ENCODE data around the gene HOXD9.

Gene HOXD9

GRCh38 chr2:176109192-176109901, 13.2 kb upstream of the HOXD9 start:
- no peak overlapping the region for H3K27ac ChIP-seq (ENCODE audit: low read depth, low read length)
- H3K9ac ChIP-seq (ENCODE audit: low read length), result peak overlapping the region; percentile 62
- peaks cover 15% of the 10 kb centered on the region for H3K4me1 ChIP-seq (ENCODE audit: insufficient read depth, low read length)
- no peaks in the 10 kb centered on the region for H3K9me3 ChIP-seq (ENCODE audit: low read length)
- H3K27me3 ChIP-seq (ENCODE audit: control insufficient read depth in 1 of 2, insufficient read depth in 2 of 2, low read length in 2 of 2), result peaks cover 39 to 83% of the 10 kb centered on the region in 2 donors
- no peaks in the 10 kb centered on the region for H3K36me3 ChIP-seq (ENCODE audit: insufficient read depth, low read length)
- peak overlapping the region; percentile 21 to 41 for H3K4me3 ChIP-seq (ENCODE audit: low read depth in 1 of 2, low read length in 2 of 2)

GRCh38 chr2:176109946-176110345, 12.6 kb upstream of the HOXD9 start:
- no peaks in the 10 kb centered on the region for H3K36me3 ChIP-seq (ENCODE audit: insufficient read depth, low read length)
- peak overlapping the region; percentile 6 for H3K9ac ChIP-seq (ENCODE audit: low read length)
- peaks cover 15% of the 10 kb centered on the region for H3K4me1 ChIP-seq (ENCODE audit: insufficient read depth, low read length)
- H3K27me3 ChIP-seq (ENCODE audit: control insufficient read depth in 1 of 2, insufficient read depth in 2 of 2, low read length in 2 of 2), result peaks cover 36 to 83% of the 10 kb centered on the region in 2 donors
- no peak overlapping the region for H3K27ac ChIP-seq (ENCODE audit: low read depth, low read length)
- H3K4me3 ChIP-seq (ENCODE audit: low read depth in 1 of 2, low read length in 2 of 2), result peak overlapping the region; percentile 39 to 41
- no peaks in the 10 kb centered on the region for H3K9me3 ChIP-seq (ENCODE audit: low read length)

DNA sequence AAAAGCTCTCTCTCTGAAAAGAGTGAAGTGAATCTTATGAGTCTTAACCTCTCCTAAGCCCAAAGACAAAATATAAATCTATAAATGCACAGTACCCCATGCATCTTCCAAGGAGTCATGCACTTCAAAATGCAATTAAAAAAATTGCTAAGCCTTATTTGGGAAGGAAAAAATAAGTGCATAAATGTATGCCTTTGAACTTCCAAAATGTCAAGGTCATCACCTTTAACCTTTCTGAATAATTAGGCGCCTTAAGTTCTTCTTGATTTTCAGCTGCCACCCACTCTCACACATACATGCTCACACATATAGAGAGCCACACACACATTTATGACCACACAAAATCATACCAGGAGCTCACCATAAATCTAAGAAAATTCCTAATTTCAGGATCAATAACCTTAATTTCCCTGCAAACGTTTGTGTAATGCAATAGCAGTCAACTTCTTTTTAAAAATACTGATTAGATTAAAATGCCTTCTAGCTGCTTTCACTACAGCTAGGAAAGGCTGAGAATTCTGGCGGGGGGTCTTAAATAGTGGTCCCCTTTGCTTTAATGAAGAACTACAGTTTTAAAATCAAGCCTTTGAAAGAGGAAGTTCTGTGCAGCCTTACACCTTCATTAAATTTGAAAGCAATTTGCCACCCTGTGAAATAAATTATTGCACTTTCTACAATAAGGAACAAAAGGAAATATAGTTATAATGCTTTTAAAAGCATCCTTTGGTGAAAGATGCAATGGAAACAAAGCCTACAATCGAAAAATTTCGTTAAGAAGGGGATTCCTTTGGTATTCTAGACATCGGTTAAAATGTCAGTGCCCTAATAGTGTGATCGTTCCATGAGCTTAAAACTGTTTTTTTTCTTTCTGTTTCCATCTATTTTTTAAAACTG, 11.9 kb upstream of the HOXD9 start:
- no peaks in the 10 kb centered on the region for H3K9me3 ChIP-seq (ENCODE audit: low read length)
- peak overlapping the region; percentile 24 for H3K9ac ChIP-seq (ENCODE audit: low read length)
- peak overlapping the region; percentile 10 for H3K27ac ChIP-seq (ENCODE audit: low read depth, low read length)
- H3K27me3 ChIP-seq (ENCODE audit: control insufficient read depth in 1 of 2, insufficient read depth in 2 of 2, low read length in 2 of 2), result peaks cover 28 to 77% of the 10 kb centered on the region in 2 donors
- H3K4me1 ChIP-seq (ENCODE audit: insufficient read depth, low read length), result peaks cover 17% of the 10 kb centered on the region
- H3K4me3 ChIP-seq (ENCODE audit: low read depth in 1 of 2, low read length in 2 of 2), result peak overlapping the region; percentile 39 to 41
- no peaks in the 10 kb centered on the region for H3K36me3 ChIP-seq (ENCODE audit: insufficient read depth, low read length)

GRCh38 chr2:176111309-176111663, 11.2 kb upstream of the HOXD9 start:
- Histone ChIP-seq H3K4me1 (ENCODE audit: insufficient read depth, low read length) (peaks cover 17% of the 10 kb centered on the region), H3K9me3 (ENCODE audit: low read length) (no peaks in the 10 kb centered on the region), H3K27ac (ENCODE audit: low read depth, low read length) (peak overlapping the region; percentile 35), H3K9ac (ENCODE audit: low read length) (peak overlapping the region; percentile 24), H3K36me3 (ENCODE audit: insufficient read depth, low read length) (no peaks in the 10 kb centered on the region), H3K27me3 (ENCODE audit: control insufficient read depth in 1 of 2, insufficient read depth in 2 of 2, low read length in 2 of 2) (peaks cover 28 to 77% of the 10 kb centered on the region in 2 donors), H3K4me3 (ENCODE audit: low read depth in 1 of 2, low read length in 2 of 2) (peak overlapping the region in 1 of 2 donors; percentile 41)

DNA sequence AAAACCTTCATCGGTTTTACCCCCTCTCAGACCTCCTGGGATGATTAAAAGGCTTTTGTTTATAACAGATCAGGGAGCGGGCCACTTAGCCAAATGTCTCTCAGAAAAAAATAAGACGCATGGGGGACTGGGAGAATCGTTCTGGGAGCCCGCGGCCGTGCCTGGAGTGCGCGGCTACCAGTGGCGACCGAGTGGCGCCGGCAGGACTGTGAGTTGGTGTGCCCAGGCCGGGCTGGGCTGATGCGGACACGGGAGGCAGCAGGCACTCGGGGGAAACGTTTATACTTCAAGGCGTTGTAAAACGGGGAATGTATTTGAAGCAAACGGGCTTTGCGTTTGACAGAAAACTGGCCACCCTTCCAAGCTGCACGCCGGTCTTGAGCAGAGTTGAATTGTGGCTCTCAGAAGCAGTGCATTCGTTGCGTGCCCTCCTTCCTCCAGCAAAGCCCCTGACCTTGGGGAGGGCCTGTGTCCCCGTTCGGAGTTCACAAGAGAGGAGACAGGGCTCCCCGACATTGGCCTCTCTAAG, 10.6 kb upstream of the HOXD9 start:
- peak overlapping the region; percentile 27 for H3K9ac ChIP-seq (ENCODE audit: low read length)
- peaks cover 30 to 77% of the 10 kb centered on the region in 2 donors for H3K27me3 ChIP-seq (ENCODE audit: control insufficient read depth in 1 of 2, insufficient read depth in 2 of 2, low read length in 2 of 2)
- no peaks in the 10 kb centered on the region for H3K36me3 ChIP-seq (ENCODE audit: insufficient read depth, low read length)
- H3K9me3 ChIP-seq (ENCODE audit: low read length), result no peaks in the 10 kb centered on the region
- peak overlapping the region; percentile 35 for H3K27ac ChIP-seq (ENCODE audit: low read depth, low read length)
- peak overlapping the region; percentile 39 to 45 for H3K4me3 ChIP-seq (ENCODE audit: low read depth in 1 of 2, low read length in 2 of 2)
- peaks cover 13% of the 10 kb centered on the region for H3K4me1 ChIP-seq (ENCODE audit: insufficient read depth, low read length)

DNA sequence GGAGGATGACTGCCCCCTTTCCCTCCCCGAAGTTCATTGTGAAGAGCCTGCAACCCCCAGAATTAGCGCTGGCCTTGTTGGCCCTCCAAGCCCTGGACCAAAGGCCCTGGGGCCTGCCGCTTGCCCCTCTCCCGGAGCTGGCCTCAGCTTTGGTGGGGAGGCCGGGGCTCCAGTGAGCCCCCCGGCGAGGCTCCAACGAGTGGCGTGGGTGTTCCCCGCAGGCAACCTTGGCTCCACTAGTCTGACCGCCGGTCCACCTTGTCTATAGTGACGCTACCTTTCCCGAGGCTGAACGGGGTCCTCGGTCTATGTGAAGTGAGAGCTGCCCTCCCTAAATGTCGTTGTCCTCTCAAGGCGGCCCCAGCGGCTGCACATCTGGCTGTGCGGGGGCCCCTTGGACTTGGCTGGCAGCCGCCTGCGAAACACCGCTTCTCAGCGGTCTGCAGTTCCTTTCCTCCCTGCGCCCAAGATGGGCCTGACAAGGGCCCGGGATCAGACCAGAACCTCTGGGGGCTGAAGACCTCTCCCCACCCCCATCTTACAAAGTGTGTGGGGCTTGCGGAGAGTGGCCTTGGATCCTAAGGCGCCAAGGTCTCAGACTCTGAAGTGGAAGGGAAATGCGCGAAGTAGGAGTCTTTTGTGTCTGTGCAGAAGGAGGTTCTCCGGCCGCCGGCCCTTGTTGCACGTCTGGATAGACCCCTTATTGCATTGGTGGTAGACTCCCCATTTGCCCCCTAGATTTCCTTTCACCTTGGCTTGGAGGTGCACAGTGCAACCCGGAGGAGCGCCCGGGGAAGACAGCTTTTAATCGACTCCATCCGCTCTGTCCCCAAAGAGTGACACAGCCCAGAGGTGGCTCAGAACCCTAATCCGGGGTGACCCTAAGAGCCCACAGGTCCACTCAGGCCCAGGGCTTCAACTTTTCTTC, 9.9 kb upstream of the HOXD9 start:
- peak overlapping the region; percentile 34 for H3K9ac ChIP-seq (ENCODE audit: low read length)

GRCh38 chr2:176114120-176114929, 8.2 kb upstream of the HOXD9 start:
- H3K4me1 ChIP-seq (ENCODE audit: insufficient read depth, low read length), result peaks cover 13% of the 10 kb centered on the region
- H3K9ac ChIP-seq (ENCODE audit: low read length), result peak overlapping the region; percentile 49
- H3K36me3 ChIP-seq (ENCODE audit: insufficient read depth, low read length), result no peaks in the 10 kb centered on the region
- H3K27ac ChIP-seq (ENCODE audit: low read depth, low read length), result no peak overlapping the region
- no peaks in the 10 kb centered on the region for H3K9me3 ChIP-seq (ENCODE audit: low read length)
- peak overlapping the region in 1 of 2 donors; percentile 51 for H3K4me3 ChIP-seq (ENCODE audit: low read depth in 1 of 2, low read length in 2 of 2)
- H3K27me3 ChIP-seq (ENCODE audit: control insufficient read depth in 1 of 2, insufficient read depth in 2 of 2, low read length in 2 of 2), result peaks cover 42 to 87% of the 10 kb centered on the region in 2 donors

More for the DNA sequence above, 9.9 kb upstream of the HOXD9 start:
- Histone ChIP-seq H3K4me1 (ENCODE audit: insufficient read depth, low read length) (peaks cover 13% of the 10 kb centered on the region), H3K27ac (ENCODE audit: low read depth, low read length) (peak overlapping the region; percentile 37), H3K36me3 (ENCODE audit: insufficient read depth, low read length) (no peaks in the 10 kb centered on the region), H3K27me3 (ENCODE audit: control insufficient read depth in 1 of 2, insufficient read depth in 2 of 2, low read length in 2 of 2) (peaks cover 36 to 80% of the 10 kb centered on the region in 2 donors), H3K9me3 (ENCODE audit: low read length) (no peaks in the 10 kb centered on the region), H3K4me3 (ENCODE audit: low read depth in 1 of 2, low read length in 2 of 2) (peak overlapping the region in 1 of 2 donors; percentile 45)

- peak overlapping the region in 1 of 2 donors; percentile 71 for H3K4me3 ChIP-seq (ENCODE audit: low read depth in 1 of 2, low read length in 2 of 2)
- peaks cover 36 to 84% of the 10 kb centered on the region in 2 donors for H3K27me3 ChIP-seq (ENCODE audit: control insufficient read depth in 1 of 2, insufficient read depth in 2 of 2, low read length in 2 of 2)
- H3K9me3 ChIP-seq (ENCODE audit: low read length), result no peaks in the 10 kb centered on the region
- H3K4me1 ChIP-seq (ENCODE audit: insufficient read depth, low read length), result peaks cover 13% of the 10 kb centered on the region
- H3K27ac ChIP-seq (ENCODE audit: low read depth, low read length), result no peak overlapping the region
- no peaks in the 10 kb centered on the region for H3K36me3 ChIP-seq (ENCODE audit: insufficient read depth, low read length)
- H3K9ac ChIP-seq (ENCODE audit: low read length), result peak overlapping the region; percentile 53
These were observed 7.4 kb upstream of the HOXD9 start for GRCh38 chr2:176114930-176115625.

DNA sequence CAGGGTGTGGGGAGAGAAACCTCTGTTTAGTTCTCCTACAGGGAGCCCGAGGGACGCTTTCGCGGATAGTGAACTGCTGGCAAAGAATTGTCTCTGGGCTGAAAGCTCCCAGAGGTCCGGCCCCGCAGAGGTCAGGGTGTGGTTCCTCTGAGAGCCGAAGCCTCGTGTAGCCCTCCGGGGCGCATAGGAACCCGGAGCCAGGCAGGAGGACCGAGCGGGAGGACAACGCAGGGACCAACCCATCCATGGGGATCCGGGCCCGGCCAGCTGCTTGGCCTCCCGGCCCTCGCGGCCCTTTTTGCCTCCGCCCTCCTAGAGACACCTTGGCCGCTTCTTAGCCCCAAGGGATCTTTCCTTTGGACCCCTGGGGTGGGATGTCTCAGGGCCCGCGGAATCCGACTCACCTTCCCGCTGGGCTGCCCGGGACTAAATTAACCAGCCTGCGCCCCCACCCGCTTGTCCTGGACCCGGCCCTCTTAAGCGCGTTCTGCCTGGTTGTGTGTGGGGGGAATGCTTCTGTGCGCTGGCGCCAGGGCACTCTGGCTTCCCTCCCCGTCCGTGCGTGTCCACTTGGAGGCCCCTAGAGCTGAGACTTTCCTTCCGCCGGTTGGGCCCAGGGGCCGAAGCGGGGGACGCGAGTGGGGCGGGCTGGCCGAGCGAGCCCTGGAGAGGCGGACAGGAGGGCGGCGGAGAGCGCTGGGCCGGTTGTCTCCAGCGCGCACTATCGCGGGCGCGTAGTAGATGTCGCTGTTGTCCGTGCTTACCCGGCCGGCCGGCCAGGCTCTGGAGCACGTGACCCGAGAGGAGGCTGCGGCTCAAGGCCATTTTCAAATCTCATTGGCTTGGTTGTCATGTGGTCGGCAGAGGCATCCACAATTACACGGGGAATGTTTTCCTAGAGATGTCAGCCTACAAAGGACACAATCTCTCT, 6.4 kb upstream of the HOXD9 start, which contains the start of gene HOXD10:
HOXD10 (plus strand) TSS at position 896 of the 931 bp plus-strand sequence. CDS start 56 bp downstream, outside the sequence.
- peak within 1 kb of the TSS; percentile 53 for H3K9ac ChIP-seq (ENCODE audit: low read length)
- peak within 1 kb of the TSS; percentile 34 to 71 for H3K4me3 ChIP-seq (ENCODE audit: low read depth in 1 of 2, low read length in 2 of 2)
- H3K27me3 ChIP-seq (ENCODE audit: control insufficient read depth in 1 of 2, insufficient read depth in 2 of 2, low read length in 2 of 2), result peaks cover 33 to 77% of the 10 kb centered on the region in 2 donors
- H3K9me3 ChIP-seq (ENCODE audit: low read length), result no peaks in the 10 kb centered on the region
- H3K36me3 ChIP-seq (ENCODE audit: insufficient read depth, low read length), result no peaks in the 10 kb centered on the region
- H3K4me1 ChIP-seq (ENCODE audit: insufficient read depth, low read length), result peaks cover 11% of the 10 kb centered on the region
- H3K27ac ChIP-seq (ENCODE audit: low read depth, low read length), result peak within 1 kb of the TSS; percentile 56

All from muscle layer of colon (tissue), 2 donors.